NB4 (cell line): ENCODE measurements around the gene ABCA2.

ENCODE experiments used
- MYC ChIP-seq: IDR thresholded peaks from 2 replicates; pipeline ENCODE4 v1.6.1; 2011; ENCODE audit warnings: low read depth, low read length
- POLR2A ChIP-seq: IDR thresholded peaks from 2 replicates; pipeline ENCODE4 v1.6.1; 2011; ENCODE audit warnings: mild to moderate bottlenecking; ENCODE audit not compliant: insufficient read length; ENCODE audit errors: extremely low read depth
- TF ChIP-seq, protein P1 (sequence below): IDR thresholded peaks from one replicate; pipeline ENCODE4 v1.5.1; 2012; ENCODE audit warnings: low read depth, low read length

DNA sequence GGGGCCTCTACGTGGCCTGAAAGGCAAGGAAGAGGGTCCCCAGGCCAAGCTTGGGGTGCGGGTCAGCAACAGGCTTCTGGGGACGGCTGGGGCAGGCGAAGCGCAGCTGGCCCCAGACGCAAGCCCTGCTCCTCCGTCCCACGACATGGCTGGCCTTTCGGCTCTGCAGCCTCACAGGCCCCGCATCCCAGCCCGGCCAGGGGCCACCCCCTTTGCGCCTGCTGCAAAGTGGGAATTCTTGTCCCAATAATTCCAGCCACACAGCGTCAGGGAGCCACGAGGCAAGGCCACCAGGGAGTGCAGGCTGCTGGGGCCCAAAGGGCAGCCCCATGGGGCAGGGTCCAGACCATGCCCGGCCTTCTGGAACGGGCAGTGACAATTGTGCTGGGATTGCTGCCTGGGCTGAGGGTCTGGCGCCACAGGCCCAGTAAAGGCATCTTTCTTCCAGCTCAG lies 26.9 kb upstream of the ABCA2 start:
- TF ChIP-seq, protein P1, sequence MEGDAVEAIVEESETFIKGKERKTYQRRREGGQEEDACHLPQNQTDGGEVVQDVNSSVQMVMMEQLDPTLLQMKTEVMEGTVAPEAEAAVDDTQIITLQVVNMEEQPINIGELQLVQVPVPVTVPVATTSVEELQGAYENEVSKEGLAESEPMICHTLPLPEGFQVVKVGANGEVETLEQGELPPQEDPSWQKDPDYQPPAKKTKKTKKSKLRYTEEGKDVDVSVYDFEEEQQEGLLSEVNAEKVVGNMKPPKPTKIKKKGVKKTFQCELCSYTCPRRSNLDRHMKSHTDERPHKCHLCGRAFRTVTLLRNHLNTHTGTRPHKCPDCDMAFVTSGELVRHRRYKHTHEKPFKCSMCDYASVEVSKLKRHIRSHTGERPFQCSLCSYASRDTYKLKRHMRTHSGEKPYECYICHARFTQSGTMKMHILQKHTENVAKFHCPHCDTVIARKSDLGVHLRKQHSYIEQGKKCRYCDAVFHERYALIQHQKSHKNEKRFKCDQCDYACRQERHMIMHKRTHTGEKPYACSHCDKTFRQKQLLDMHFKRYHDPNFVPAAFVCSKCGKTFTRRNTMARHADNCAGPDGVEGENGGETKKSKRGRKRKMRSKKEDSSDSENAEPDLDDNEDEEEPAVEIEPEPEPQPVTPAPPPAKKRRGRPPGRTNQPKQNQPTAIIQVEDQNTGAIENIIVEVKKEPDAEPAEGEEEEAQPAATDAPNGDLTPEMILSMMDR: no peak
- TF ChIP-seq POLR2A (no peak), MYC (no peak)
